HepG2 (cell line): ENCODE results near the gene SERINC5. TPM values are rescaled to one million over a fixed set of nuclear protein-coding genes. Genes with fewer than 3 reads are reported as not detected.

ENCODE experiments used
- ATAC-seq: fragments of 200-7000 bp; cut with Tn5 transposase; 3 replicates; pipeline ENCODE4 v1.9.1; 2020; ENCODE audit warnings: mild to moderate bottlenecking, moderate library complexity
- BruUV-seq: library from RNA; stranded (reverse); fragments of 400-500 nt; replicated peaks from 2 replicates; lab custom pipeline; 2021; lab: Mats Ljungman, UMichigan
- CTCF ChIA-PET: fragments of 300-600 bp; formaldehyde crosslinking; extraction: SDS; loops from one replicate; lab custom pipeline; 2021; ENCODE audit warnings: low total read pairs, inconsistent platforms, low intra/inter-chr PET ratio; lab: Yijun Ruan, JAX
- POLR2A ChIA-PET: fragments of 350-600 bp; sonication (Branson Sonifier 250); formaldehyde crosslinking; loops from one replicate; lab custom pipeline; 2020; ENCODE audit warnings: antibody characterized with exemption, inconsistent platforms; lab: Yijun Ruan, JAX
- DNase-seq: peaks from one replicate; pipeline ENCODE4 v3.0.0-alpha.2; 2015; ENCODE audit warnings: low spot score
- FAIRE-seq: peaks from 3 replicates; lab custom pipeline; 2011; peaks lifted over from hg19 to GRCh38; lab: Jason Lieb, UNC
- H2AFZ ChIP-seq: one replicate; pipeline ENCODE4 v1.6.1; 2011; ENCODE audit warnings: low read length, inconsistent platforms
- H3K27ac ChIP-seq: fragments of 300-600 bp; 3 replicates; pipeline ENCODE4 v1.8.0; 2011; ENCODE audit warnings: mixed run types, mild to moderate bottlenecking, mixed read lengths, low read length, inconsistent platforms; ENCODE audit not compliant: insufficient read depth; ENCODE audit errors: extremely low read length
- H3K27me3 ChIP-seq, 2 experiments: fragments of 200-600 bp in 1 of 2; 2 replicates in 1 of 2; 3 replicates in 1 of 2; pipeline versions ENCODE4 v1.6.0 to v1.8.0; 2011; ENCODE audit warnings: low read length in 2 of 2, mild to moderate bottlenecking in 2 of 2, moderate library complexity in 2 of 2, inconsistent platforms in 1 of 2; ENCODE audit not compliant: insufficient read depth in 2 of 2, control insufficient read depth in 1 of 2
- H3K36me3 ChIP-seq, 2 experiments: fragments of 200-600 bp in 1 of 2; replicated peaks in 1 of 2; 2 replicates in 1 of 2; 3 replicates in 1 of 2; pipeline versions ENCODE4 v1.5.1 to v1.8.0; 2011; ENCODE audit warnings: low read length in 2 of 2, inconsistent platforms in 1 of 2; ENCODE audit not compliant: insufficient read depth in 2 of 2, control insufficient read depth in 1 of 2
- H3K4me1 ChIP-seq: 2 replicates; pipeline ENCODE4 v1.5.1; 2012; ENCODE audit warnings: low read length, inconsistent platforms; ENCODE audit not compliant: insufficient read depth
- H3K4me2 ChIP-seq: 2 replicates; pipeline ENCODE4 v1.6.0; 2011; ENCODE audit warnings: low read depth, low read length, inconsistent platforms
- H3K4me3 ChIP-seq, 3 experiments: fragments of 200-600 bp in 1 of 3; sonication (generic), shearing (Covaris generic) in 1 of 3; replicated peaks in 1 of 3; 2 replicates each; pipeline ENCODE4 v1.5.1; 2011 to 2016; ENCODE audit warnings: low read length in 3 of 3, inconsistent platforms in 2 of 3, low read depth in 2 of 3, mild to moderate bottlenecking in 2 of 3, control low read depth in 1 of 3, mixed read lengths in 1 of 3; ENCODE audit not compliant: insufficient read depth in 1 of 3
- H3K79me2 ChIP-seq: one replicate; pipeline ENCODE4 v1.6.1; 2011; ENCODE audit warnings: low read length, inconsistent platforms; ENCODE audit not compliant: insufficient read depth
- H3K9ac ChIP-seq: 2 replicates; pipeline ENCODE4 v1.6.0; 2011; ENCODE audit warnings: mild to moderate bottlenecking, low read depth, low read length, inconsistent platforms; ENCODE audit not compliant: insufficient read depth
- H3K9me3 ChIP-seq: 2 replicates; pipeline ENCODE4 v1.5.1; 2012; ENCODE audit warnings: mild to moderate bottlenecking, low read length
- H4K20me1 ChIP-seq: 2 replicates; pipeline ENCODE4 v1.6.0; 2011; ENCODE audit warnings: inconsistent platforms, mild to moderate bottlenecking, low read length, moderate library complexity; ENCODE audit not compliant: insufficient read depth
- CREM ChIP-seq, 2 experiments: sonication (generic) in 1 of 2; formaldehyde crosslinking in 1 of 2; IDR thresholded peaks; 2 replicates each; pipeline versions ENCODE4 v1.4.0 to v1.6.1; 2016 to 2020; ENCODE audit warnings: antibody characterized with exemption in 1 of 2, mild to moderate bottlenecking in 1 of 2, missing genetic modification reagents in 1 of 2
- MED1 ChIP-seq: sonication (generic); formaldehyde crosslinking; IDR thresholded peaks from 2 replicates; pipeline ENCODE4 v1.4.0; 2020; ENCODE audit warnings: missing genetic modification reagents
- WGBS: methylation state at CpG from one replicate; pipeline ENCODE4 v1.1.6; 2017; ENCODE audit warnings: low lambda C conversion rate; 5-methylcytosine and 5-hydroxymethylcytosine counted together
- in situ Hi-C: cut with HindIII; loops from 2 replicates; pipeline ENCODE4 v1.10.0; 2017; ENCODE audit warnings: low pct_unique_long_range_greater_than_20kb; ENCODE audit not compliant: extremely low pct_ligation_motif_present
- intact Hi-C: fragments of 100-400 bp; cut with micrococcal nuclease; formaldehyde crosslinking; loops from one replicate; pipeline ENCODE4 v1.10.0; 2022; ENCODE audit not compliant: unreplicated experiment
- polyA plus RNA-seq, 8 experiments: library from polyadenylated mRNA; depleted of rRNA in 3 of 8; stranded (reverse) in 7 of 8; unstranded in 1 of 8; fragments of >200 nt; fragmentation: Illumina TruSeq in 4 of 8; extraction: Trizol in 4 of 8; gene quantifications; 2 replicates each; pipeline versions ENCODE4 v1.2.1 to v1.2.3, GENCODE V29; 2011 to 2016; ENCODE audit warnings: low read depth in 4 of 8, missing spikeins in 1 of 8, mixed read lengths in 1 of 8; ENCODE audit not compliant: insufficient read depth in 1 of 8
- total RNA-seq, 5 experiments: library from RNA; depleted of rRNA; stranded (reverse); fragments of >200 nt; fragmentation: Illumina TruSeq; extraction: Trizol; gene quantifications; 2 replicates each; pipeline ENCODE4 v1.2.3, GENCODE V29; 2016; ENCODE audit warnings: low read depth in 1 of 5
- TF ChIP-seq, protein P1 (sequence below): sonication (generic); formaldehyde crosslinking; IDR thresholded peaks from 2 replicates; pipeline ENCODE4 v1.4.0; 2020; ENCODE audit warnings: mild to moderate bottlenecking, missing genetic modification reagents

The SERINC5 gene
- total and polyA plus RNA-seq, 2 of the 13 experiments (the other 11 are each of a cell fraction or from before 2014, with no cell fraction given), result 17.3 to 22.8 TPM

GRCh38 chr5:80191397-80191796 lies 64.5 kb downstream of the SERINC5 start (continued):
- TF ChIP-seq, protein P1, sequence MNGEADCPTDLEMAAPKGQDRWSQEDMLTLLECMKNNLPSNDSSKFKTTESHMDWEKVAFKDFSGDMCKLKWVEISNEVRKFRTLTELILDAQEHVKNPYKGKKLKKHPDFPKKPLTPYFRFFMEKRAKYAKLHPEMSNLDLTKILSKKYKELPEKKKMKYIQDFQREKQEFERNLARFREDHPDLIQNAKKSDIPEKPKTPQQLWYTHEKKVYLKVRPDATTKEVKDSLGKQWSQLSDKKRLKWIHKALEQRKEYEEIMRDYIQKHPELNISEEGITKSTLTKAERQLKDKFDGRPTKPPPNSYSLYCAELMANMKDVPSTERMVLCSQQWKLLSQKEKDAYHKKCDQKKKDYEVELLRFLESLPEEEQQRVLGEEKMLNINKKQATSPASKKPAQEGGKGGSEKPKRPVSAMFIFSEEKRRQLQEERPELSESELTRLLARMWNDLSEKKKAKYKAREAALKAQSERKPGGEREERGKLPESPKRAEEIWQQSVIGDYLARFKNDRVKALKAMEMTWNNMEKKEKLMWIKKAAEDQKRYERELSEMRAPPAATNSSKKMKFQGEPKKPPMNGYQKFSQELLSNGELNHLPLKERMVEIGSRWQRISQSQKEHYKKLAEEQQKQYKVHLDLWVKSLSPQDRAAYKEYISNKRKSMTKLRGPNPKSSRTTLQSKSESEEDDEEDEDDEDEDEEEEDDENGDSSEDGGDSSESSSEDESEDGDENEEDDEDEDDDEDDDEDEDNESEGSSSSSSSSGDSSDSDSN, result no peak

- POLR2A ChIA-PET, result interaction anchor here (1.2 kb wide), 1 partner anchor 65 kb away, joined by 3 read pairs; the partner anchor contains the start of gene SERINC5
- CTCF ChIA-PET, result no interaction called here
- H3K27me3 ChIP-seq, result no peaks in the 10 kb centered on the region
- no peak overlapping the region for H3K9ac ChIP-seq
- ATAC-seq (no peak), FAIRE-seq (no peak), DNase-seq (no peak)
- peaks cover 0 to 3% of the 10 kb centered on the region in 2 experiments; a peak in 2 of 5 replicates for H3K36me3 ChIP-seq
- peaks cover 65% of the 10 kb centered on the region for H3K4me1 ChIP-seq
- intact Hi-C loops, result no loop called here
- no peak overlapping the region for H2AFZ ChIP-seq
- H3K4me2 ChIP-seq, result no peak overlapping the region
- H3K79me2 ChIP-seq, result peaks cover 43% of the 10 kb centered on the region
- WGBS, result 92% methylated on average over 3 of the region's 3 CpGs
- in situ Hi-C loops, result no loop called here
- no TSS peak for BruUV-seq
- no peaks in the 10 kb centered on the region for H4K20me1 ChIP-seq
- TF ChIP-seq MED1 (CRISPR knock-in tag), result no peak
- TF ChIP-seq, all 625 proteins: peak for 0
- no peak overlapping the region for H3K4me3 ChIP-seq
- no peaks in the 10 kb centered on the region for H3K9me3 ChIP-seq
- no peak overlapping the region for H3K27ac ChIP-seq
Observed at GRCh38 chr5:80190960-80191359, 64.9 kb downstream of the SERINC5 start.

GRCh38 chr5:80189701-80190100 lies 66.1 kb downstream of the SERINC5 start:
- intact Hi-C loops (no loop called here), in situ Hi-C loops (no loop called here)
- TF ChIP-seq CREM (IDR thresholded peaks at IDR 0.05) (no peak), CREM (CRISPR knock-in tag; IDR thresholded peaks at IDR 0.05) (no peak)
- no peaks in the 10 kb centered on the region; a peak in 1 of 5 replicates for H3K36me3 ChIP-seq
- POLR2A ChIA-PET, result interaction anchor here (1.2 to 2.1 kb wide), 2 partner anchors 15 to 66 kb away, joined by 3 to 6 read pairs; partner anchors contain the start of gene SERINC5
- H3K4me1 ChIP-seq, result peaks cover 76% of the 10 kb centered on the region
- no peaks in the 10 kb centered on the region for H3K27me3 ChIP-seq
- 93% methylated on average over 3 of the region's 3 CpGs for WGBS
- no peak overlapping the region for H3K4me3 ChIP-seq
- no peak overlapping the region for H3K27ac ChIP-seq
- no peaks in the 10 kb centered on the region for H4K20me1 ChIP-seq
- no peak overlapping the region for H3K4me2 ChIP-seq
- CTCF ChIA-PET, result no interaction called here
- BruUV-seq, result no TSS peak
- no peak overlapping the region for H2AFZ ChIP-seq
- no peaks in the 10 kb centered on the region for H3K9me3 ChIP-seq
- H3K79me2 ChIP-seq, result peaks cover 44% of the 10 kb centered on the region
- FAIRE-seq (no peak), DNase-seq (no peak), ATAC-seq (no peak)
- no peak overlapping the region for H3K9ac ChIP-seq
